Measurements from ENCODE around the gene RASSF3.
"Not testable (repeated sequence)": the region's sequence is repeated elsewhere in the genome, so short reads cannot be mapped to it uniquely, and the experiment has no call there.

The RASSF3 gene

GRCh38 chr12:64583395-64583770 lies 26.9 kb upstream of the RASSF3 start:
- not testable (repeated sequence) for H2BK5ac ChIP-seq (ENCODE audit: low read depth, low read length, poor library complexity, severe bottlenecking); H2AK5ac ChIP-seq (ENCODE audit: low read length, severe bottlenecking); H3K27me3 ChIP-seq (ENCODE audit: control insufficient read depth in 1 of 2, insufficient read depth in 1 of 2, low read length in 2 of 2); H4K8ac ChIP-seq (ENCODE audit: low read length); H3K4ac ChIP-seq (ENCODE audit: low read depth in 1 of 2, low read length in 2 of 2); H3K14ac ChIP-seq (ENCODE audit: low read length in 2 of 2); H3K4me2 ChIP-seq (ENCODE audit: low read length, poor library complexity, severe bottlenecking); H3K4me1 ChIP-seq (ENCODE audit: control insufficient read depth, insufficient read depth, low read depth, low read length); H3K36me3 ChIP-seq (ENCODE audit: control insufficient read depth in 1 of 2, insufficient read depth in 2 of 2, low read depth in 1 of 2, low read length in 2 of 2); H2AFZ ChIP-seq (ENCODE audit: low read depth, low read length); H3K23ac ChIP-seq (ENCODE audit: low read length in 2 of 2); H3K9me3 ChIP-seq (ENCODE audit: control insufficient read depth, low read length); H3K27ac ChIP-seq (ENCODE audit: low read length, poor library complexity, severe bottlenecking); DNase-seq; H4K91ac ChIP-seq (ENCODE audit: low read length); H2BK120ac ChIP-seq (ENCODE audit: low read depth, low read length); H2BK12ac ChIP-seq (ENCODE audit: low read length in 2 of 2); H2BK15ac ChIP-seq (ENCODE audit: low read depth, poor library complexity, severe bottlenecking); H3K79me1 ChIP-seq (replicated peaks; ENCODE audit: low read length, poor library complexity, severe bottlenecking)
- Histone ChIP-seq H3K4me3 (ENCODE audit: insufficient read depth in 1 of 2, low read depth in 1 of 2, low read length in 2 of 2) (peak overlapping the region in 1 of 2 experiments; percentile 50), H3K9ac (ENCODE audit: low read length) (peak overlapping the region; percentile 52), H3K18ac (ENCODE audit: low read depth in 1 of 2, low read length in 2 of 2) (peak overlapping the region in 1 of 2 experiments; percentile 57)
- whole genome bisulfite sequencing, result 95% methylated on average over 7 of the region's 7 CpGs

- Histone ChIP-seq H2AK5ac (ENCODE audit: low read length, severe bottlenecking) (no peak overlapping the region), H3K27ac (ENCODE audit: low read length, poor library complexity, severe bottlenecking) (no peak overlapping the region), H3K9me3 (ENCODE audit: control insufficient read depth, low read length) (no peaks in the 10 kb centered on the region), H3K23ac (ENCODE audit: low read length in 2 of 2) (no peak overlapping the region), H3K9ac (ENCODE audit: low read length) (peak overlapping the region; percentile 52), H3K4me3 (ENCODE audit: insufficient read depth in 1 of 2, low read depth in 1 of 2, low read length in 2 of 2) (peak overlapping the region in 1 of 2 experiments; percentile 50), H2BK15ac (ENCODE audit: low read depth, poor library complexity, severe bottlenecking) (no peak overlapping the region), H2AFZ (ENCODE audit: low read depth, low read length) (no peak overlapping the region), H3K14ac (ENCODE audit: low read length in 2 of 2) (no peak overlapping the region), H3K4ac (ENCODE audit: low read depth in 1 of 2, low read length in 2 of 2) (no peak overlapping the region), H4K8ac (ENCODE audit: low read length) (no peak overlapping the region), H2BK12ac (ENCODE audit: low read length in 2 of 2) (no peak overlapping the region), H3K27me3 (ENCODE audit: control insufficient read depth in 1 of 2, insufficient read depth in 1 of 2, low read length in 2 of 2) (peaks cover 3 to 4% of the 10 kb centered on the region in 2 experiments), H2BK5ac (ENCODE audit: low read depth, low read length, poor library complexity, severe bottlenecking) (no peak overlapping the region), H3K36me3 (ENCODE audit: control insufficient read depth in 1 of 2, insufficient read depth in 2 of 2, low read depth in 1 of 2, low read length in 2 of 2) (no peaks in the 10 kb centered on the region), H3K4me2 (ENCODE audit: low read length, poor library complexity, severe bottlenecking) (no peak overlapping the region), H3K79me1 (replicated peaks; ENCODE audit: low read length, poor library complexity, severe bottlenecking) (no peaks in the 10 kb centered on the region), H3K4me1 (ENCODE audit: control insufficient read depth, insufficient read depth, low read depth, low read length) (no peaks in the 10 kb centered on the region), H4K91ac (ENCODE audit: low read length) (no peak overlapping the region), H3K18ac (ENCODE audit: low read depth in 1 of 2, low read length in 2 of 2) (peak overlapping the region in 1 of 2 experiments; percentile 57), H2BK120ac (ENCODE audit: low read depth, low read length) (no peak overlapping the region)
- WGBS, result 60% methylated on average over 5 of the region's 6 CpGs
- peak; percentile 20 for DNase-seq
Measured at GRCh38 chr12:64583771-64584421, 26.4 kb upstream of the RASSF3 start.

- 90% methylated on average over 5 of the region's 5 CpGs for whole genome bisulfite sequencing
Measured at GRCh38 chr12:64585104-64585503, 25.2 kb upstream of the RASSF3 start.

GRCh38 chr12:64587447-64587846 lies 22.8 kb upstream of the RASSF3 start:
- no peak overlapping the region for H2AK5ac ChIP-seq (ENCODE audit: low read length, severe bottlenecking)
- no peak overlapping the region for H2BK5ac ChIP-seq (ENCODE audit: low read depth, low read length, poor library complexity, severe bottlenecking)
- H3K18ac ChIP-seq (ENCODE audit: low read depth in 1 of 2, low read length in 2 of 2), result no peak overlapping the region
- no peak overlapping the region for H4K91ac ChIP-seq (ENCODE audit: low read length)
- no peaks in the 10 kb centered on the region for H3K9me3 ChIP-seq (ENCODE audit: control insufficient read depth, low read length)
- H3K27ac ChIP-seq (ENCODE audit: low read length, poor library complexity, severe bottlenecking), result no peak overlapping the region
- H2BK120ac ChIP-seq (ENCODE audit: low read depth, low read length), result no peak overlapping the region
- H3K4me1 ChIP-seq (ENCODE audit: control insufficient read depth, insufficient read depth, low read depth, low read length), result no peaks in the 10 kb centered on the region
- no peak for DNase-seq
- 80% methylated on average over 4 of the region's 5 CpGs for WGBS
- no peak overlapping the region for H2AFZ ChIP-seq (ENCODE audit: low read depth, low read length)
- H2BK15ac ChIP-seq (ENCODE audit: low read depth, poor library complexity, severe bottlenecking), result no peak overlapping the region
- H3K4ac ChIP-seq (ENCODE audit: low read depth in 1 of 2, low read length in 2 of 2), result no peak overlapping the region
- no peaks in the 10 kb centered on the region for H3K36me3 ChIP-seq (ENCODE audit: control insufficient read depth in 1 of 2, insufficient read depth in 2 of 2, low read depth in 1 of 2, low read length in 2 of 2)
- H4K8ac ChIP-seq (ENCODE audit: low read length), result no peak overlapping the region
- H3K4me3 ChIP-seq (ENCODE audit: insufficient read depth in 1 of 2, low read depth in 1 of 2, low read length in 2 of 2), result no peak overlapping the region
- peaks cover 0 to 4% of the 10 kb centered on the region in 2 experiments for H3K27me3 ChIP-seq (ENCODE audit: control insufficient read depth in 1 of 2, insufficient read depth in 1 of 2, low read length in 2 of 2)
- H3K23ac ChIP-seq (ENCODE audit: low read length in 2 of 2), result no peak overlapping the region
- H3K4me2 ChIP-seq (ENCODE audit: low read length, poor library complexity, severe bottlenecking), result no peak overlapping the region
- H3K79me1 ChIP-seq (replicated peaks; ENCODE audit: low read length, poor library complexity, severe bottlenecking), result no peaks in the 10 kb centered on the region
- no peak overlapping the region for H2BK12ac ChIP-seq (ENCODE audit: low read length in 2 of 2)
- no peak overlapping the region for H3K14ac ChIP-seq (ENCODE audit: low read length in 2 of 2)
- no peak overlapping the region for H3K9ac ChIP-seq (ENCODE audit: low read length)

More at GRCh38 chr12:64585104-64585503, 25.2 kb upstream of the RASSF3 start:
- H4K91ac ChIP-seq (ENCODE audit: low read length), result no peak overlapping the region
- H3K27me3 ChIP-seq (ENCODE audit: control insufficient read depth in 1 of 2, insufficient read depth in 1 of 2, low read length in 2 of 2), result peaks cover 3 to 4% of the 10 kb centered on the region in 2 experiments
- no peak overlapping the region for H3K14ac ChIP-seq (ENCODE audit: low read length in 2 of 2)
- H3K36me3 ChIP-seq (ENCODE audit: control insufficient read depth in 1 of 2, insufficient read depth in 2 of 2, low read depth in 1 of 2, low read length in 2 of 2), result no peaks in the 10 kb centered on the region
- H3K27ac ChIP-seq (ENCODE audit: low read length, poor library complexity, severe bottlenecking), result no peak overlapping the region
- no peak overlapping the region for H2AK5ac ChIP-seq (ENCODE audit: low read length, severe bottlenecking)
- no peak overlapping the region for H2BK120ac ChIP-seq (ENCODE audit: low read depth, low read length)
- H3K4me1 ChIP-seq (ENCODE audit: control insufficient read depth, insufficient read depth, low read depth, low read length), result no peaks in the 10 kb centered on the region
- DNase-seq, result no peak
- H2BK12ac ChIP-seq (ENCODE audit: low read length in 2 of 2), result no peak overlapping the region
- no peak overlapping the region for H3K4me2 ChIP-seq (ENCODE audit: low read length, poor library complexity, severe bottlenecking)
- H2AFZ ChIP-seq (ENCODE audit: low read depth, low read length), result no peak overlapping the region
- H3K18ac ChIP-seq (ENCODE audit: low read depth in 1 of 2, low read length in 2 of 2), result no peak overlapping the region
- H3K23ac ChIP-seq (ENCODE audit: low read length in 2 of 2), result no peak overlapping the region
- no peak overlapping the region for H2BK15ac ChIP-seq (ENCODE audit: low read depth, poor library complexity, severe bottlenecking)
- H3K4ac ChIP-seq (ENCODE audit: low read depth in 1 of 2, low read length in 2 of 2), result no peak overlapping the region
- no peaks in the 10 kb centered on the region for H3K79me1 ChIP-seq (replicated peaks; ENCODE audit: low read length, poor library complexity, severe bottlenecking)
- no peak overlapping the region for H2BK5ac ChIP-seq (ENCODE audit: low read depth, low read length, poor library complexity, severe bottlenecking)
- no peaks in the 10 kb centered on the region for H3K9me3 ChIP-seq (ENCODE audit: control insufficient read depth, low read length)
- no peak overlapping the region for H4K8ac ChIP-seq (ENCODE audit: low read length)
- H3K9ac ChIP-seq (ENCODE audit: low read length), result no peak overlapping the region
- H3K4me3 ChIP-seq (ENCODE audit: insufficient read depth in 1 of 2, low read depth in 1 of 2, low read length in 2 of 2), result no peak overlapping the region
